Smooth muscle cell (in vitro differentiated cells): ENCODE measurements around the gene NMT1. TPM values are rescaled to one million over a fixed set of nuclear protein-coding genes. Genes with fewer than 3 reads are reported as not detected.

Experiments
- DNase-seq: peaks from one replicate; lab custom pipeline; 2025; ENCODE audit not compliant: unreplicated experiment; lab: John Stamatoyannopoulos, UW
- H2AFZ ChIP-seq: fragments of 200-600 bp; sonication (generic); 2 replicates; pipeline ENCODE4 v1.6.0; 2016; ENCODE audit warnings: antibody characterized with exemption, low read depth, mild to moderate bottlenecking
- H3F3A ChIP-seq: fragments of 200-600 bp; sonication (generic); 2 replicates; pipeline ENCODE4 v1.6.0; 2017; ENCODE audit warnings: antibody characterized with exemption, low read depth
- H3K27ac ChIP-seq: fragments of 200-600 bp; sonication (generic); 2 replicates; pipeline ENCODE4 v1.5.1; 2016; ENCODE audit warnings: low read depth, mild to moderate bottlenecking
- H3K27me3 ChIP-seq: fragments of 200-600 bp; sonication (generic); 2 replicates; pipeline ENCODE4 v1.6.1; 2016; ENCODE audit warnings: low read depth, mild to moderate bottlenecking
- H3K36me3 ChIP-seq: fragments of 200-600 bp; sonication (generic); 2 replicates; pipeline ENCODE4 v1.5.1; 2016; ENCODE audit warnings: low read depth
- H3K4me1 ChIP-seq: fragments of 200-600 bp; sonication (generic); 2 replicates; pipeline ENCODE4 v1.5.1; 2016; ENCODE audit warnings: low read depth
- H3K4me2 ChIP-seq: fragments of 200-600 bp; sonication (generic); 2 replicates; pipeline ENCODE4 v1.6.0; 2016; ENCODE audit warnings: mild to moderate bottlenecking
- H3K4me3 ChIP-seq: fragments of 200-600 bp; sonication (generic); 2 replicates; pipeline ENCODE4 v1.5.1; 2016; ENCODE audit warnings: mild to moderate bottlenecking
- H3K79me2 ChIP-seq: fragments of 200-600 bp; sonication (generic); 2 replicates; pipeline ENCODE4 v1.6.0; 2016; ENCODE audit warnings: low read depth, mild to moderate bottlenecking
- H3K9ac ChIP-seq: fragments of 200-600 bp; sonication (generic); 2 replicates; pipeline ENCODE4 v1.6.0; 2016; ENCODE audit warnings: low read depth
- H3K9me3 ChIP-seq: fragments of 200-600 bp; sonication (generic); replicated peaks from 2 replicates; pipeline ENCODE4 v1.5.1; 2016; ENCODE audit warnings: low read depth
- H4K20me1 ChIP-seq: fragments of 200-600 bp; sonication (generic); 2 replicates; pipeline ENCODE4 v1.6.0; 2016; ENCODE audit warnings: low read depth
- CTCF ChIP-seq: fragments of 200-600 bp; sonication (generic); IDR thresholded peaks from 2 replicates; pipeline ENCODE4 v1.5.1; 2017; ENCODE audit warnings: borderline replicate concordance, mild to moderate bottlenecking, antibody characterized with exemption; ENCODE audit not compliant: insufficient read depth, poor library complexity, severe bottlenecking
- WGBS: methylation state at CpG from one replicate; pipeline ENCODE4 v1.1.7; 2016; ENCODE audit warnings: low lambda C conversion rate; 5-methylcytosine and 5-hydroxymethylcytosine counted together
- polyA plus RNA-seq: library from polyadenylated mRNA; unstranded; fragments of >200 nt; fragmentation: Nextera tagmentation; extraction: Ambion mirVana; gene quantifications from 2 replicates; pipeline ENCODE4 v1.2.1, GENCODE V29; 2016
- total RNA-seq: library from RNA; depleted of rRNA; stranded (reverse); fragments of >200 nt; gene quantifications from 2 replicates; pipeline ENCODE4 v1.2.3, GENCODE V29; 2014

NMT1 gene
- total and polyA plus RNA-seq, 2 experiments from 2014 or later: 87.6 to 105 TPM

GRCh38 chr17:45137561-45138305, 76.6 kb downstream of the NMT1 start:
- TF ChIP-seq CTCF: no peak
- Histone ChIP-seq H3K9ac (no peak overlapping the region), H3K27ac (no peak overlapping the region), H3K9me3 (no peaks in the 10 kb centered on the region), H3K4me1 (peaks cover 4% of the 10 kb centered on the region), H4K20me1 (no peaks in the 10 kb centered on the region), H3F3A (no peaks in the 10 kb centered on the region), H3K27me3 (no peaks in the 10 kb centered on the region), H3K36me3 (no peaks in the 10 kb centered on the region), H3K4me2 (no peak overlapping the region), H2AFZ (no peak overlapping the region), H3K79me2 (no peaks in the 10 kb centered on the region), H3K4me3 (no peak overlapping the region)
- DNase-seq: no peak
- 96% methylated on average over 10 of the region's 11 CpGs for WGBS

GRCh38 chr17:45138911-45139532, 77.9 kb downstream of the NMT1 start:
- DNase-seq: no peak
- TF ChIP-seq CTCF: no peak

GRCh38 chr17:45139533-45139920, 78.4 kb downstream of the NMT1 start:
- WGBS: 93% methylated on average over 4 of the region's 4 CpGs
- H3K36me3 ChIP-seq: no peaks in the 10 kb centered on the region
- H3K27ac ChIP-seq: no peak overlapping the region
- H3K27me3 ChIP-seq: no peaks in the 10 kb centered on the region
- TF ChIP-seq CTCF: no peak
- no peak overlapping the region for H2AFZ ChIP-seq
- no peaks in the 10 kb centered on the region for H3K79me2 ChIP-seq
- DNase-seq: no peak
- H3K4me3 ChIP-seq: no peak overlapping the region
- no peak overlapping the region for H3K4me2 ChIP-seq
- no peaks in the 10 kb centered on the region for H4K20me1 ChIP-seq
- H3K9me3 ChIP-seq: no peaks in the 10 kb centered on the region
- H3F3A ChIP-seq: no peaks in the 10 kb centered on the region
- peaks cover 11% of the 10 kb centered on the region for H3K4me1 ChIP-seq
- H3K9ac ChIP-seq: no peak overlapping the region

More at GRCh38 chr17:45138911-45139532, 77.9 kb downstream of the NMT1 start:
- no peaks in the 10 kb centered on the region for H4K20me1 ChIP-seq
- H3K4me2 ChIP-seq: no peak overlapping the region
- H3F3A ChIP-seq: no peaks in the 10 kb centered on the region
- H3K36me3 ChIP-seq: no peaks in the 10 kb centered on the region
- H3K9ac ChIP-seq: no peak overlapping the region
- no peaks in the 10 kb centered on the region for H3K9me3 ChIP-seq
- H3K4me1 ChIP-seq: peaks cover 11% of the 10 kb centered on the region
- no peak overlapping the region for H3K4me3 ChIP-seq
- no peaks in the 10 kb centered on the region for H3K27me3 ChIP-seq
- H3K79me2 ChIP-seq: no peaks in the 10 kb centered on the region
- WGBS: 58% methylated on average over 5 of the region's 14 CpGs
- H2AFZ ChIP-seq: no peak overlapping the region
- no peak overlapping the region for H3K27ac ChIP-seq
